ENCODE data around the gene GLYATL3.

DNA sequence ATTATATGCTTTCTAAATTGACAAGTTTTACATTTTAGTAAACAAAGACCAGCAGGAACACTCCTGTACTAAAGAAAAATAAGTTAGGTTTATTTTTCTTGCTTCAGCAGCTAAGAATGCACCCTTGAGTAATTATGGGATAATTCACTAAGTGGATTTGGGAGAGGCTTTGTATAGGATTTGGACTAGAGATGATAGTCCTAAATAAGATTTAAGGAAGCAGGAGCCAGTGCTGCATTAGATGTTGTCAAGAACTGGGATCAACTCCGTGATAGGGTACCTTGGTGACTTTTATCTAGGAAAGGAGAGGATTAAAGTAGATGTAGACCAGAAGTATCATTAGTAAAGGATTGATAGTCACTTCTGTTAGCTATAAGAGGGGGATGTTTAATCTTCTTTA is 46.6 kb downstream of the GLYATL3 start:
- no peak for TF ChIP-seq JUND (IDR thresholded peaks at IDR 0.05)
- TF ChIP-seq CTCF (IDR thresholded peaks at IDR 0.05): no peak
- TF ChIP-seq TCF12 (IDR thresholded peaks at IDR 0.05): no peak
- no peak for TF ChIP-seq RFX5 (IDR thresholded peaks at IDR 0.05; ENCODE audit: low read length)
- TF ChIP-seq MAX (IDR thresholded peaks at IDR 0.05; ENCODE audit: low read depth): no peak
- TF ChIP-seq TAF1 (IDR thresholded peaks at IDR 0.05; ENCODE audit: borderline replicate concordance, low read depth, low read length): no peak
- TF ChIP-seq POLR2AphosphoS5 (IDR thresholded peaks at IDR 0.05; ENCODE audit: low read depth, low read length): no peak
- no peak for TF ChIP-seq REST (IDR thresholded peaks at IDR 0.05; ENCODE audit: low read depth, low read length)
- no peak for TF ChIP-seq FOSL2 (IDR thresholded peaks at IDR 0.05; ENCODE audit: borderline replicate concordance, low read depth)
- TF ChIP-seq, protein P1, sequence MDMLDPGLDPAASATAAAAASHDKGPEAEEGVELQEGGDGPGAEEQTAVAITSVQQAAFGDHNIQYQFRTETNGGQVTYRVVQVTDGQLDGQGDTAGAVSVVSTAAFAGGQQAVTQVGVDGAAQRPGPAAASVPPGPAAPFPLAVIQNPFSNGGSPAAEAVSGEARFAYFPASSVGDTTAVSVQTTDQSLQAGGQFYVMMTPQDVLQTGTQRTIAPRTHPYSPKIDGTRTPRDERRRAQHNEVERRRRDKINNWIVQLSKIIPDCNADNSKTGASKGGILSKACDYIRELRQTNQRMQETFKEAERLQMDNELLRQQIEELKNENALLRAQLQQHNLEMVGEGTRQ (IDR thresholded peaks at IDR 0.05; ENCODE audit: borderline replicate concordance, low read depth, low read length): no peak

Data from SK-N-SH (cell line).